B cell (primary cell): ENCODE measurements around the gene PI4K2B. TPM values are rescaled to one million over a fixed set of nuclear protein-coding genes. Genes with fewer than 3 reads are reported as not detected.

Source experiments
- ATAC-seq: fragments of 200-7000 bp; cut with Tn5 transposase; one replicate; pipeline ENCODE4 v1.10.0; 2021; ENCODE audit warnings: low read depth, mild to moderate bottlenecking, moderate number of reproducible peaks, moderate library complexity
- CTCF ChIA-PET: fragments of 350-600 bp; sonication (Branson Sonifier 250); formaldehyde crosslinking; loops from one replicate; lab custom pipeline; 2021; ENCODE audit warnings: antibody characterized with exemption, inconsistent platforms; lab: Charles Lee
- POLR2A ChIA-PET: fragments of 350-600 bp; sonication (Branson Sonifier 250); formaldehyde crosslinking; loops from one replicate; lab custom pipeline; 2021; ENCODE audit warnings: antibody characterized with exemption; lab: Charles Lee
- DNase-seq: peaks from one replicate; pipeline ENCODE4 v3.0.0; 2013
- H2AFZ ChIP-seq: 2 replicates; pipeline ENCODE4 v1.6.1; 2012; ENCODE audit warnings: mild to moderate bottlenecking, low read depth, low read length; ENCODE audit not compliant: insufficient read depth, poor library complexity, severe bottlenecking
- H3K27ac ChIP-seq, 2 donors: 1 replicate in 1 of 2; 2 replicates in 1 of 2; pipeline ENCODE4 v1.5.1; 2012 to 2013; ENCODE audit warnings: low read length in 2 of 2, mild to moderate bottlenecking in 2 of 2, moderate library complexity in 1 of 2
- H3K27me3 ChIP-seq, 4 experiments: fragments of 200-600 bp in 1 of 4; sonication (generic) in 1 of 4; replicated peaks in 1 of 4; 1 replicate in 2 of 4; 2 replicates in 2 of 4; pipeline versions ENCODE4 v1.6.1 to v1.7.0; 2013 to 2016; ENCODE audit warnings: low read length in 3 of 4, mild to moderate bottlenecking in 2 of 4, mixed read lengths in 1 of 4, moderate library complexity in 1 of 4; ENCODE audit not compliant: insufficient read depth in 4 of 4, control insufficient read depth in 3 of 4; ENCODE audit errors: control extremely low read depth in 1 of 4
- H3K36me3 ChIP-seq, 2 experiments: replicated peaks in 1 of 2; 1 replicate in 1 of 2; 2 replicates in 1 of 2; pipeline versions ENCODE4 v1.6.1 to v1.7.1; 2013; ENCODE audit warnings: low read length in 1 of 2; ENCODE audit not compliant: insufficient read depth in 2 of 2, control insufficient read depth in 1 of 2; ENCODE audit errors: control extremely low read depth in 1 of 2, extremely low read depth in 1 of 2
- H3K4me1 ChIP-seq, 2 donors: fragments of 200-600 bp in 1 of 2; sonication (generic) in 1 of 2; 1 replicate in 1 of 2; 2 replicates in 1 of 2; pipeline versions ENCODE4 v1.5.1 to v1.6.1; 2013 to 2017; ENCODE audit warnings: low read length in 2 of 2; ENCODE audit not compliant: control insufficient read depth in 2 of 2, insufficient read depth in 2 of 2
- H3K4me2 ChIP-seq: replicated peaks from 2 replicates; pipeline ENCODE3; 2012; ENCODE audit warnings: mild to moderate bottlenecking, low read depth, low read length; ENCODE audit not compliant: poor library complexity, severe bottlenecking
- H3K4me3 ChIP-seq, 5 experiments: fragments of 200-600 bp in 1 of 5; sonication (generic) in 1 of 5; 1 replicate in 3 of 5; 2 replicates in 2 of 5; pipeline versions ENCODE4 v1.5.1 to v1.7.0; 2011 to 2016; ENCODE audit warnings: low read length in 4 of 5, mild to moderate bottlenecking in 4 of 5, low read depth in 2 of 5, control low read depth in 1 of 5, moderate library complexity in 1 of 5; ENCODE audit not compliant: insufficient read depth in 1 of 5; ENCODE audit errors: control extremely low read depth in 1 of 5, extremely low read depth in 1 of 5
- H3K79me2 ChIP-seq: fragments of 200-600 bp; sonication (generic); one replicate; pipeline ENCODE4 v1.6.0; 2016; ENCODE audit warnings: low read length; ENCODE audit not compliant: control insufficient read depth, insufficient read depth
- H3K9ac ChIP-seq: fragments of 200-600 bp; sonication (generic); 2 replicates; pipeline ENCODE4 v1.6.1; 2017; ENCODE audit warnings: mild to moderate bottlenecking, low read length, moderate library complexity
- H3K9me3 ChIP-seq, 3 donors: one replicate each; pipeline versions ENCODE4 v1.6.1 to v1.7.1; 2013; ENCODE audit warnings: low read length in 2 of 3; ENCODE audit not compliant: control insufficient read depth in 2 of 3, insufficient read depth in 1 of 3; ENCODE audit errors: control extremely low read depth in 1 of 3
- H4K20me1 ChIP-seq: 2 replicates; pipeline ENCODE4 v1.6.0; 2012; ENCODE audit warnings: mild to moderate bottlenecking, low read length; ENCODE audit not compliant: insufficient read depth, control insufficient read depth, poor library complexity, severe bottlenecking
- H3K27ac Mint-ChIP-seq: one replicate; pipeline ENCODE4 v1.8.0; 2021; ENCODE audit warnings: mixed read lengths
- H3K27me3 Mint-ChIP-seq: one replicate; pipeline ENCODE4 v1.8.0; 2021; ENCODE audit warnings: mixed read lengths
- H3K4me1 Mint-ChIP-seq: one replicate; pipeline ENCODE4 v1.8.0; 2021; ENCODE audit warnings: mixed read lengths
- H3K4me3 Mint-ChIP-seq: one replicate; pipeline ENCODE4 v1.8.0; 2021; ENCODE audit warnings: mixed read lengths
- H3K9me3 Mint-ChIP-seq: one replicate; pipeline ENCODE4 v1.8.0; 2022; ENCODE audit warnings: mixed read lengths; ENCODE audit not compliant: insufficient read depth
- CTCF ChIP-seq: fragments of 200-600 bp; IDR thresholded peaks from one replicate; pipeline ENCODE4 v1.8.0; 2022; ENCODE audit warnings: antibody characterized with exemption, mild to moderate bottlenecking
- EZH2 ChIP-seq: IDR thresholded peaks from 2 replicates; pipeline ENCODE4 v1.6.1; 2012; ENCODE audit warnings: borderline replicate concordance, low read depth, mild to moderate bottlenecking, moderate library complexity, low read length; ENCODE audit not compliant: insufficient read depth, poor library complexity, severe bottlenecking
- WGBS: methylation state at CpG from one replicate; pipeline ENCODE4 v1.1.5; 2013; ENCODE audit warnings: missing lambda C conversion rate; ENCODE audit not compliant: insufficient coverage; 5-methylcytosine and 5-hydroxymethylcytosine counted together
- intact Hi-C: fragments of 100-400 bp; cut with micrococcal nuclease; formaldehyde crosslinking; loops from one replicate; pipeline ENCODE4 v1.10.0; 2022
- polyA plus RNA-seq: library from polyadenylated mRNA; depleted of rRNA; stranded (reverse); fragments of >200 nt; gene quantifications from 2 replicates; pipeline ENCODE4 v1.2.3, GENCODE V29; 2012
- total RNA-seq, 2 donors: library from RNA; stranded (reverse); fragments of 120-200 nt in 1 of 2; gene quantifications; 1 replicate in 1 of 2; 2 replicates in 1 of 2; pipeline versions ENCODE4 v1.2.3 to v1.2.4, GENCODE V29; 2013 to 2022

PI4K2B gene
- total and polyA plus RNA-seq, 2 donors (not counting 1 experiment from before 2014, with no cell fraction given), result 3.8 to 13.7 TPM

GRCh38 chr4:25207997-25208396 is 25.8 kb upstream of the PI4K2B start:
- ATAC-seq (no peak), DNase-seq (no peak)
- TF ChIP-seq CTCF, result no peak
- no peaks in the 10 kb centered on the region for H3K27me3 ChIP-seq
- H3K9ac ChIP-seq, result no peak overlapping the region
- Mint-ChIP-seq H3K4me1 (no peaks in the 10 kb centered on the region), H3K4me3 (no peak overlapping the region), H3K27ac (no peak overlapping the region), H3K9me3 (peaks cover 13% of the 10 kb centered on the region), H3K27me3 (no peaks in the 10 kb centered on the region)
- no peak overlapping the region for H3K27ac ChIP-seq
- WGBS, result no CpG with 5 or more reads among the region's 1 CpG
- intact Hi-C loops, result no loop called here
- ChIA-PET CTCF (no interaction called here), POLR2A (no interaction called here)
- no peaks in the 10 kb centered on the region for H3K4me1 ChIP-seq
- H3K4me3 ChIP-seq, result no peak overlapping the region
- peaks cover under 1 to 6% (median 5%) of the 10 kb centered on the region in 3 donors for H3K9me3 ChIP-seq
- H3K4me2 ChIP-seq, result no peak overlapping the region
- H3K36me3 ChIP-seq, result no peaks in the 10 kb centered on the region
- H2AFZ ChIP-seq, result no peak overlapping the region
- H4K20me1 ChIP-seq, result no peaks in the 10 kb centered on the region
- no peaks in the 10 kb centered on the region for H3K79me2 ChIP-seq

- H3K4me3 Mint-ChIP-seq, result no peak overlapping the region
- intact Hi-C loops, result no loop called here
Measured at GRCh38 chr4:25209702-25210101, 24.1 kb upstream of the PI4K2B start.

More at GRCh38 chr4:25209702-25210101, 24.1 kb upstream of the PI4K2B start:
- no peak overlapping the region for H3K4me2 ChIP-seq
- WGBS, result no CpG with 5 or more reads among the region's 1 CpG
- H3K4me1 ChIP-seq, result no peaks in the 10 kb centered on the region
- no peaks in the 10 kb centered on the region for H3K79me2 ChIP-seq
- H3K4me3 ChIP-seq, result no peak overlapping the region
- ChIA-PET CTCF (no interaction called here), POLR2A (no interaction called here)
- no peak overlapping the region for H3K27ac Mint-ChIP-seq
- H3K27ac ChIP-seq, result no peak overlapping the region
- H3K9me3 Mint-ChIP-seq, result peaks cover 13% of the 10 kb centered on the region
- H3K9me3 ChIP-seq, result peaks cover 1 to 6% (median 6%) of the 10 kb centered on the region in 3 donors
- TF ChIP-seq EZH2, result no peak
- no peak for TF ChIP-seq CTCF
- no peaks in the 10 kb centered on the region for H4K20me1 ChIP-seq
- no peaks in the 10 kb centered on the region for H3K27me3 ChIP-seq
- no peak for DNase-seq
- H3K4me1 Mint-ChIP-seq, result no peaks in the 10 kb centered on the region
- H3K27me3 Mint-ChIP-seq, result no peaks in the 10 kb centered on the region
- no peak overlapping the region for H3K9ac ChIP-seq
- ATAC-seq, result no peak
- no peaks in the 10 kb centered on the region for H3K36me3 ChIP-seq
- no peak overlapping the region for H2AFZ ChIP-seq
